Measurements from ENCODE around the gene TBX2. TPM values are rescaled to one million over a fixed set of nuclear protein-coding genes. Genes with fewer than 3 reads are reported as not detected.
A peak's percentile ranks its signal among the peaks of the same experiment; 100 is the strongest.

Gene TBX2
- total RNA-seq, 1 experiment from 2014 or later: 1.6 TPM

- no peak for DNase-seq (ENCODE audit: low read depth)
These were observed 11.9 kb upstream of the TBX2 start for GRCh38 chr17:61387511-61388305.

GRCh38 chr17:61388561-61389356 is 10.9 kb upstream of the TBX2 start:
- DNase-seq (ENCODE audit: low read depth): no peak

- peak; percentile 54 for DNase-seq (ENCODE audit: low read depth)
These were observed 9.8 kb upstream of the TBX2 start for GRCh38 chr17:61389670-61390478.

- DNase-seq (ENCODE audit: low read depth): no peak
These were observed 9.2 kb upstream of the TBX2 start for GRCh38 chr17:61390479-61390791.

- DNase-seq (ENCODE audit: low read depth): no peak
These were observed 7.9 kb upstream of the TBX2 start for GRCh38 chr17:61391595-61392291.

- DNase-seq (ENCODE audit: low read depth): no peak
These were observed 7.0 kb upstream of the TBX2 start for GRCh38 chr17:61392679-61393078.

GRCh38 chr17:61393550-61393903 is 6.1 kb upstream of the TBX2 start:
- no peak for DNase-seq (ENCODE audit: low read depth)

GRCh38 chr17:61393904-61394629 is 5.6 kb upstream of the TBX2 start:
- no peak for DNase-seq (ENCODE audit: low read depth)

- DNase-seq (ENCODE audit: low read depth): no peak
These were observed 4.8 kb upstream of the TBX2 start for GRCh38 chr17:61394630-61395408.

- no peak for DNase-seq (ENCODE audit: low read depth)
These were observed 4.1 kb upstream of the TBX2 start for GRCh38 chr17:61395409-61395982.

- no peak for DNase-seq (ENCODE audit: low read depth)
These were observed 3.6 kb upstream of the TBX2 start for GRCh38 chr17:61395983-61396585.

GRCh38 chr17:61396586-61397085 is 3.0 kb upstream of the TBX2 start:
- DNase-seq (ENCODE audit: low read depth): no peak

GRCh38 chr17:61397086-61397842 is 2.4 kb upstream of the TBX2 start:
- DNase-seq (ENCODE audit: low read depth): no peak

GRCh38 chr17:61398721-61399130 is 917 bp upstream of the TBX2 start:
- DNase-seq (ENCODE audit: low read depth): no peak

GRCh38 chr17:61400066-61400716 is 548 bp downstream of the TBX2 start:
- peak; percentile 43 for DNase-seq (ENCODE audit: low read depth)

- peak; percentile 22 for DNase-seq (ENCODE audit: low read depth)
These were observed 1.2 kb downstream of the TBX2 start for GRCh38 chr17:61400717-61401388.

- DNase-seq (ENCODE audit: low read depth): no peak
These were observed 1.9 kb downstream of the TBX2 start for GRCh38 chr17:61401389-61402072.
